Transverse colon (tissue), 4 donors: ENCODE data around the gene SGO1. TPM values are rescaled to one million over a fixed set of nuclear protein-coding genes. Genes with fewer than 3 reads are reported as not detected.
A peak's percentile ranks its signal among the peaks of the same experiment; 100 is the strongest.

Experiments used
- DNase-seq: peaks from one replicate; pipeline ENCODE4 v3.0.0-alpha.2; 2019
- H3K27ac ChIP-seq, 4 donors: fragments of 200-600 bp; sonication (generic); 2 replicates each; pipeline ENCODE4 v1.5.1; 2016 to 2018; ENCODE audit warnings: inconsistent platforms in 4 of 4
- H3K27me3 ChIP-seq: fragments of 200-600 bp; sonication (generic); 2 replicates; pipeline ENCODE4 v1.5.1; 2017; ENCODE audit warnings: inconsistent platforms
- H3K36me3 ChIP-seq, 4 donors: fragments of 200-600 bp; sonication (generic); 2 replicates each; pipeline ENCODE4 v1.5.1; 2017 to 2019; ENCODE audit warnings: inconsistent platforms in 4 of 4
- H3K4me1 ChIP-seq, 4 donors: fragments of 200-600 bp; sonication (generic); 2 replicates each; pipeline ENCODE4 v1.5.1; 2017 to 2020; ENCODE audit warnings: inconsistent platforms in 4 of 4
- H3K4me3 ChIP-seq, 4 donors: fragments of 200-600 bp; sonication (generic); 1 replicate in 1 of 4; 2 replicates in 3 of 4; pipeline versions ENCODE4 v1.5.1 to v1.6.1; 2017 to 2019; ENCODE audit warnings: inconsistent platforms in 4 of 4
- H3K9me3 ChIP-seq, 2 donors: fragments of 200-600 bp; sonication (generic); 2 replicates each; pipeline ENCODE4 v1.5.1; 2017 to 2019; ENCODE audit warnings: inconsistent platforms in 2 of 2
- CTCF ChIP-seq, 5 experiments: fragments of 200-600 bp in 3 of 5; fragments of 450-650 bp in 2 of 5; sonication (generic) in 3 of 5; IDR thresholded peaks; 1 replicate in 2 of 5; 2 replicates in 3 of 5; pipeline ENCODE4 v1.5.1; 2016 to 2017; ENCODE audit warnings: antibody characterized with exemption in 5 of 5, inconsistent platforms in 3 of 5, mild to moderate bottlenecking in 2 of 5, moderate library complexity in 1 of 5
- EP300 ChIP-seq: sonication (generic); formaldehyde crosslinking; IDR thresholded peaks from one replicate; pipeline ENCODE4 v1.6.1; 2017; ENCODE audit warnings: antibody characterized with exemption, low read depth
- POLR2A ChIP-seq: fragments of 450-650 bp; IDR thresholded peaks from one replicate; pipeline ENCODE4 v1.6.1; 2016; ENCODE audit warnings: antibody characterized with exemption, mild to moderate bottlenecking, moderate library complexity
- POLR2AphosphoS5 ChIP-seq, 3 donors: sonication (generic); formaldehyde crosslinking; IDR thresholded peaks; one replicate each; pipeline ENCODE4 v1.6.1; 2016; ENCODE audit warnings: antibody characterized with exemption in 3 of 3
- WGBS, 2 donors: methylation state at CpG; one replicate each; pipeline ENCODE4 v1.1.5; 2018; ENCODE audit warnings: low coverage in 1 of 2; 5-methylcytosine and 5-hydroxymethylcytosine counted together
- in situ Hi-C, 4 donors: fragments of 200-750 bp; cut with MboI; loops; one replicate each; pipeline versions ENCODE4 v1.15.0 to v1.15.1; 2017; ENCODE audit warnings: low sequenced_read_pairs in 3 of 4, low pct_ligation_motif_present in 1 of 4, low pct_unique_long_range_greater_than_20kb in 1 of 4
- intact Hi-C: fragments of 100-400 bp; cut with DNase I; formaldehyde crosslinking; loops from one replicate; pipeline ENCODE4 v1.15.1; 2023; ENCODE audit warnings: low total_unique reads
- total RNA-seq, 4 donors: library from RNA; depleted of rRNA; stranded (reverse); fragments of >200 nt; gene quantifications; one replicate each; pipeline ENCODE4 v1.1.0, GENCODE V29; 2016

SGO1 gene
- total RNA-seq, 4 donors from 2014 or later = 0.79 to 26.5 (median 0.96) TPM; not detected in 1

GRCh38 chr3:20201143-20201542 is 15.1 kb upstream of the SGO1 start:
- Histone ChIP-seq H3K9me3 (no peaks in the 10 kb centered on the region), H3K4me3 (no peak overlapping the region), H3K36me3 (no peaks in the 10 kb centered on the region), H3K27me3 (no peaks in the 10 kb centered on the region), H3K27ac (no peak overlapping the region), H3K4me1 (peaks cover 0 to 3% (median 0%) of the 10 kb centered on the region in 4 donors)
- in situ Hi-C loops (no loop called here), intact Hi-C loops (no loop called here)
- TF ChIP-seq EP300 (no peak), CTCF (IDR thresholded peaks at IDR 0.05) (no peak), POLR2A (no peak), POLR2AphosphoS5 (IDR thresholded peaks at IDR 0.05) (no peak)
- DNase-seq = no peak

GRCh38 chr3:20197775-20198174 is 11.8 kb upstream of the SGO1 start:
- intact Hi-C loops = no loop called here
- WGBS, 2 donors = 66 to 76% methylated on average over 2 to 3 of the region's 3 CpGs
- in situ Hi-C loops = loop anchor here in 2 of 4 donors (25.0 kb wide), 2 partner anchors 160 to 260 kb away; partner anchors contain the start of genes KAT2B (in 2 of the 2), EFHB (in 1 of the 2) and RAB5A (in 1 of the 2)
- Histone ChIP-seq H3K36me3 (no peaks in the 10 kb centered on the region), H3K27ac (no peak overlapping the region), H3K9me3 (no peaks in the 10 kb centered on the region), H3K4me1 (peaks cover 0 to 3% (median 0%) of the 10 kb centered on the region in 4 donors), H3K4me3 (no peak overlapping the region), H3K27me3 (no peaks in the 10 kb centered on the region)
- peak; percentile 47 for DNase-seq
- TF ChIP-seq EP300 = no peak
- peak in 1 of 3 donors; percentile 14 for TF ChIP-seq POLR2AphosphoS5 (IDR thresholded peaks at IDR 0.05)
- no peak for TF ChIP-seq POLR2A
- no peak for TF ChIP-seq CTCF (IDR thresholded peaks at IDR 0.05)

- Histone ChIP-seq H3K4me1 (peaks cover 0 to 3% (median 0%) of the 10 kb centered on the region in 4 donors), H3K9me3 (no peaks in the 10 kb centered on the region), H3K4me3 (no peak overlapping the region), H3K36me3 (no peaks in the 10 kb centered on the region), H3K27ac (no peak overlapping the region), H3K27me3 (no peaks in the 10 kb centered on the region)
- no peak for DNase-seq
- 89 to 95% methylated on average over 2 to 7 of the region's 7 CpGs for WGBS, 2 donors
- in situ Hi-C loops = loop anchor here in 2 of 4 donors (25.0 kb wide), 2 partner anchors 158 to 258 kb away; partner anchors contain the start of genes KAT2B (in 2 of the 2), EFHB (in 1 of the 2) and RAB5A (in 1 of the 2)
- no peak for TF ChIP-seq CTCF (IDR thresholded peaks at IDR 0.05)
- no peak for TF ChIP-seq POLR2A
- TF ChIP-seq EP300 = no peak
- no peak for TF ChIP-seq POLR2AphosphoS5 (IDR thresholded peaks at IDR 0.05)
- intact Hi-C loops = no loop called here
Observed at GRCh38 chr3:20194793-20195460, 8.9 kb upstream of the SGO1 start.

GRCh38 chr3:20190991-20191390 is 5.0 kb upstream of the SGO1 start:
- Histone ChIP-seq H3K27ac (no peak overlapping the region), H3K36me3 (no peaks in the 10 kb centered on the region), H3K4me3 (no peak overlapping the region), H3K9me3 (no peaks in the 10 kb centered on the region), H3K27me3 (no peaks in the 10 kb centered on the region), H3K4me1 (peaks cover 0 to 13% (median 8%) of the 10 kb centered on the region in 4 donors)
- intact Hi-C loops (no loop called here), in situ Hi-C loops (loop anchor here in 2 of 4 donors (25.0 kb wide), 2 partner anchors 154 to 254 kb away; partner anchors contain the start of genes KAT2B (in 2 of the 2), EFHB (in 1 of the 2) and RAB5A (in 1 of the 2))
- TF ChIP-seq POLR2AphosphoS5 (IDR thresholded peaks at IDR 0.05) = no peak
- TF ChIP-seq EP300 = no peak
- no peak for TF ChIP-seq POLR2A
- no peak for TF ChIP-seq CTCF (IDR thresholded peaks at IDR 0.05)
- WGBS, 2 donors = 75 to 100% methylated on average over 2 to 5 of the region's 5 CpGs
- no peak for DNase-seq
